ENCODE data around the gene IER5L.
A peak's percentile ranks its signal among the peaks of the same experiment; 100 is the strongest.
"Not testable (repeated sequence)": the region's sequence is repeated elsewhere in the genome, so short reads cannot be mapped to it uniquely, and the experiment has no call there.

IER5L gene

DNA sequence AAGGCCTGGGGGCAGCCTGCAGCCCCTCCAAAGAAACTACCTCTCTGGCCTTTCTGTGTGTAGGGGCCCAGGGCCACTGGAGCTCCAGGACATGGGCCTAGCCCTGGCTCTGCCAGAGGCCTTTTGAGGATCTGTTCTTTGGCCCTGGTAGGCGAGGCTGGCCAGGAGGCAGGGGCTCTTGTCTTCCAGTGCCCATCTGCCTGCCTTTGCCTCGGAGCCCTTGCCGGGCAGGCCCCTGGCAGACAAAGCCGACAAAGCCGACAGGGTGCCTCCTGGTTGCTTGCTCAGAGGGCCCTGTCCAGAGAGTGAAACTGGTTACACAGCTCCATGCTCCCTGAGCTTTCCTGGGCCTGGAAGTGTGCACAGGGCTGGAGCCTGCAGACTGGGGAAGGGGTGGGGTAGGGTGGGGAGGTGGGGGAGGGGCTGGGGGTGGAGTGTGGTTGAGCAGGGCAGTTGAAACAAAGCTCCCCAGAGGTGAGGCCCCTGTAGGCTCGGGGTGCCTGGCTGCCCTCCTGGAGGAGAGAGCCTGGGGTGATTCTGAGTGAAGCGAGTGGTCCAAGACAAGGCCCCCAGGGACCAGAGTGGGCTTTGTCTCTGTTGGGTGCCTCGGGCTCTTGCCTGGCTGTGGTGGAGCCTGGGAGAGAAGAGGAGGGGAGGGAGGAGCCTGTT lies 37.5 kb downstream of the IER5L start:
- intact Hi-C loops (cut with micrococcal nuclease): loop anchor here (5.0 kb wide), 1 partner anchor 37 kb away; the partner anchor contains the start of gene IER5L
- Mint-ChIP-seq H3K27ac (peak overlapping the region; percentile 96), H3K36me3 (ENCODE audit: low read depth) (peaks cover 71% of the 10 kb centered on the region), H3K27me3 (no peaks in the 10 kb centered on the region), H3K4me3 (peak overlapping the region; percentile 77), H3K4me1 (ENCODE audit: low read depth) (peaks cover 59% of the 10 kb centered on the region), H3K9me3 (no peaks in the 10 kb centered on the region)

DNA sequence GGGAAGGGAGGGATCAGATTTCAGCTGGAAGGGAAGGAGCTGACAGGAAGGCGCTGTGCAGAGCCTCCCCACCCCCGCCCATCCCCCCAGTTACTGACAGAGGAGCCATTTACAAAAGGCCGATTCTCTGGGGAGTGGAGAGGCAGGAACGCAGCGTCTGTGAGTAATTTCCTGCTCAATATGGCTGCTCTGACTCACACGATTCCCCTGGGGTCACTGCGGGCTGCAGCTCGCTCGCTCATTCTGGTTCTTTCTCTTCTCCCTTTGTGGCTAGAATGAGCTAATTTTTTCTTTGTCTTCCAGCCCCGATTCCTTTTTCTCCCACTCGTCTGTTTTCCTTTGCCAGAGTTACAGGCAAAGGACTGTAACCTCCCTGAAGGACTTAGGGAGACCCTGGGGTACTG lies 38.1 kb downstream of the IER5L start:
- H3K4me3 Mint-ChIP-seq: peak overlapping the region; percentile 77
- intact Hi-C loops (cut with micrococcal nuclease): loop anchor here (1.0 to 10.0 kb wide), 4 partner anchors 37 to 645 kb away; partner anchors contain the start of gene IER5L
- no peaks in the 10 kb centered on the region for H3K27me3 Mint-ChIP-seq
- peaks cover 59% of the 10 kb centered on the region for H3K4me1 Mint-ChIP-seq (ENCODE audit: low read depth)
- peaks cover 71% of the 10 kb centered on the region for H3K36me3 Mint-ChIP-seq (ENCODE audit: low read depth)
- H3K27ac Mint-ChIP-seq: peak overlapping the region; percentile 96
- H3K9me3 Mint-ChIP-seq: no peaks in the 10 kb centered on the region

DNA sequence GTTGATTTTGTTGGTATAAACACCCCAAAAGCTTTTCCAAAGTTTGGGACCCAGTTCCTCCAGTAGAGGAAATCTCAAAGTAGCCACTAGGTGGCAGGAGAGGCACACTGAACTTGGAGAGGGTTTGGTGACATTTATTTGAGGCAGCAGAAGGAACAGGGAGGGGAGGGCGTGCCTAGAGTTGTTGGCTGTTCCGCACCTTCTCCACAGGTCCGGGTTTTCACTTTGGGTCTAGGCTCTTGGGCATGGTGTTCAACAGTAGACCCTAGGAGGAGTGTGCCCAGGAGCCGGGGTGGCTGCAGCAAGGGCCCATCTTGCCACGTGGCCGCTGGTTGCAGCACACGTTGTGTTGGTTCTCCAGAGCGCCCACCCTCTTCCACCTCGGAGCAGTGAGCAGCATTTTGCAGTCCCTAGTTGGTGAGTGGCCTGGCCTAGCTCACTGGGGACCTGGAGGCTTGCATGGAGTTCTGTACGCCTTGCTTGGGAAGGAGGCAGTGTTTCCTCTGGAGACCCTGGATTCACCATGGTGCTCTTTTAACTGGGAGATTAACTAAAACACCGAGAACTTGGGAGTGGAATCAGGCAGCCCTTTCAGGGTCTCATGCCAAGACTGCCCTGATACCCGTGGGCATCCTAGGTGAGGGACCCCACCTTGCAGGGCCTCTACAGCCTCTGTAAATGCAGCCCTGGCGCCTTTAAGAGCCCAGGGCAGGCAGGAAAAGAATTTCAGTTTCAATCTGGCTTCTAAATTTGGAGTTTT lies 38.6 kb downstream of the IER5L start:
- H3K9me3 Mint-ChIP-seq: no peaks in the 10 kb centered on the region
- H3K27ac Mint-ChIP-seq: peak overlapping the region; percentile 96
- H3K4me3 Mint-ChIP-seq: peak overlapping the region; percentile 77
- intact Hi-C loops (cut with micrococcal nuclease): loop anchor here (1.0 to 10.0 kb wide), 3 partner anchors 471 to 645 kb away; no protein-coding TSS in a partner anchor
- H3K27me3 Mint-ChIP-seq: no peaks in the 10 kb centered on the region
- H3K4me1 Mint-ChIP-seq (ENCODE audit: low read depth): peaks cover 59% of the 10 kb centered on the region
- peaks cover 71% of the 10 kb centered on the region for H3K36me3 Mint-ChIP-seq (ENCODE audit: low read depth)

DNA sequence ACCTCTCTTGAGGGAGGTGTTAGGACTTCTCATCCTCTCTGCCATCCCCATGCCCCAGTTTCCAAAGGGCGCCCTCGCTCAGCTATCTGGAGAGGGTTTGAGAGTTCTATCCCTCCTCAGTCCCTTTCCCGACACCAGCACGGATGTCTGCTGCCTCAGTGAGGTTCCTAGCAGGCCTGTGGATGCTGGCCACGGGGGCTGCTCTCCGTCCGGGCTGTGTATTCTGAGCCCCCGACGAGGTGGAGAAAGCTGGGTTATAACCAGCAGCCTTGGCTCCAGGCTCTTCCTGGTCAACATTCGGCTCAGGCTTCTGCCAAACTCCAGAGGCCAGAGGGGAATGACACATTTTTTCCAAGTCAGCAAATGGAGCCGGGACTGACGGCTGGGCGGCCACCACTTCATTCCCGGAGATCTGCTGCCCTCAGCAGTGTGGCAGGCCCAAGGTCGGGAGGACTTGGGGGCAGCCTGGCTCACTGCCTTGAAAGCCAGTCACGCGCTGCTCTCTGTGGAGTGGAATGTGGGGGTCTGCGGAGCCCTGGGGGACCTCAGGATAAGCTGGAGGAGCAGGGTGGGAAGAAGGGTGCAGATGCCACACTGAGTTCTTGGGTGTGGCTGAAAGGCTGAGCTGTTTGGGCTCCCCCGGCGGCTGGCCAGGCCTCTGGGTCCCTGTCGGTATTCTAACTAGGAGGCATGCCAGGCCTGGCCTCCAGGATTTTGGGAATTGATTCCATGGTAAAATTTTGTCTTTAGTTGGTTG lies 39.4 kb downstream of the IER5L start:
- H3K27me3 Mint-ChIP-seq: no peaks in the 10 kb centered on the region
- H3K9me3 Mint-ChIP-seq: no peaks in the 10 kb centered on the region
- H3K27ac Mint-ChIP-seq: peak overlapping the region; percentile 96
- peak overlapping the region; percentile 77 for H3K4me3 Mint-ChIP-seq
- H3K4me1 Mint-ChIP-seq (ENCODE audit: low read depth): peaks cover 55% of the 10 kb centered on the region
- peaks cover 71% of the 10 kb centered on the region for H3K36me3 Mint-ChIP-seq (ENCODE audit: low read depth)
- intact Hi-C loops (cut with micrococcal nuclease): loop anchor here (1.0 to 10.0 kb wide), 3 partner anchors 472 to 646 kb away; no protein-coding TSS in a partner anchor

DNA sequence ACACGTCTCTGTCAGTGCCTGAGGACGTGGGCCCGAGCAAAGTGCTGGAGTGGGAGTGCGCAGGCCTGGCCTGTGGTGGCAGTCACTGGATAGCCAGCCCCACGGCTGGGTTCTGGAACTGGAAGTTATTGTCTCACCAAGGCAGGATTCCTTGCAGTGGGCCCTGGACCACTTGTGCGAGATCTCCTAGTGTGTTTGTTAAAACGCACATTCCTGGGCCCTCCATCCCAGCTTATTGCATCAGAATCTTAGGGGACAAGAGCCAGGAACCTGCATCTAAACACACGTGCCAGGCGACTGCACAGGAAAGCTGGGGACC lies 40.0 kb downstream of the IER5L start:
- Mint-ChIP-seq H3K4me1 (ENCODE audit: low read depth) (peaks cover 49% of the 10 kb centered on the region), H3K36me3 (ENCODE audit: low read depth) (peaks cover 71% of the 10 kb centered on the region), H3K27ac (no peak overlapping the region), H3K9me3 (no peaks in the 10 kb centered on the region), H3K4me3 (no peak overlapping the region), H3K27me3 (no peaks in the 10 kb centered on the region)
- intact Hi-C loops (cut with micrococcal nuclease): loop anchor here (10.0 kb wide), 1 partner anchor 647 kb away; no protein-coding TSS in a partner anchor

DNA sequence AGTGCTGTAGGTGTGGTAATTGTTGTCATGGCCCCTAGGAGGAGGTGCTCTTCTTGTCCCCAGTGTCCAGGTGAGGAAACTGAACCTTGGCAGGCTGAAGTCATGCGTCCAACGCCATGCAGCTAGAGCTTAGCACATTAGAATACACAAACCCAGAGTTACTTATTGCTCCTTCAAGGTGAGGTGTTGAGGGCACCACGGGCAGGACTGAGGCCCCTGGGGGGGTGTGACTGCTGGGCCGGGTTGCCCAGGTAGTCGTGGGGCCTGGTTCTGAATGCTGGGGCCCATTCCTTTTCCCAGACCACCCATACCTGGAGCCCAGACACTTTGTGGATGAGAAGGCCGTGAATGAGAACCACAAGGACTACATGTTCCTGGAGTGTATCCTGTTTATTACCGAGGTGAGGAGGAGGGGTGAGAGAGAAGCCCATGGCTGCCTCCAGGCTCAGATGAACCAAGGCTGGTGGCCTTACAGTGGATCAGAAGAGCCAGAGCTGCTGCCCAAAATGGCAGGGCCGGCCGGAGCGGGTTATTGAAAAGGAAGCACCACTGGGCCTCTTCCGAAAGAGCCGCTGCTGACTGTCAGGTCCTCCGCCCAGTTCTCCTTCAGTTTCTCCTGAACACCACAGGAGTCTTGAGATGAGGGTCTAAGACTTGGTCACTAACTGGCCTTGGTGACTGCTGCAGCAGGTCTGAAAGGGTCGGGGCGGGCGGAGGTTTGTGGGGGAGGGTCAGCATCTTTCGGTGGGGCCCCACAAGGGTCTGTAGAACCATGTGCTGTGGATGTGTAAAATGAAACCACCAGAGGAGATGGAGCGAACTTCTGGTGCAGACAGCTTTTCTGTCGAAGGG lies 40.5 kb downstream of the IER5L start:
- Mint-ChIP-seq H3K27ac (peak overlapping the region; percentile 12), H3K9me3 (no peaks in the 10 kb centered on the region), H3K27me3 (no peaks in the 10 kb centered on the region), H3K36me3 (ENCODE audit: low read depth) (peaks cover 71% of the 10 kb centered on the region), H3K4me3 (no peak overlapping the region), H3K4me1 (ENCODE audit: low read depth) (peaks cover 43% of the 10 kb centered on the region)
- intact Hi-C loops (cut with micrococcal nuclease): loop anchor here (10.0 kb wide), 1 partner anchor 647 kb away; no protein-coding TSS in a partner anchor

DNA sequence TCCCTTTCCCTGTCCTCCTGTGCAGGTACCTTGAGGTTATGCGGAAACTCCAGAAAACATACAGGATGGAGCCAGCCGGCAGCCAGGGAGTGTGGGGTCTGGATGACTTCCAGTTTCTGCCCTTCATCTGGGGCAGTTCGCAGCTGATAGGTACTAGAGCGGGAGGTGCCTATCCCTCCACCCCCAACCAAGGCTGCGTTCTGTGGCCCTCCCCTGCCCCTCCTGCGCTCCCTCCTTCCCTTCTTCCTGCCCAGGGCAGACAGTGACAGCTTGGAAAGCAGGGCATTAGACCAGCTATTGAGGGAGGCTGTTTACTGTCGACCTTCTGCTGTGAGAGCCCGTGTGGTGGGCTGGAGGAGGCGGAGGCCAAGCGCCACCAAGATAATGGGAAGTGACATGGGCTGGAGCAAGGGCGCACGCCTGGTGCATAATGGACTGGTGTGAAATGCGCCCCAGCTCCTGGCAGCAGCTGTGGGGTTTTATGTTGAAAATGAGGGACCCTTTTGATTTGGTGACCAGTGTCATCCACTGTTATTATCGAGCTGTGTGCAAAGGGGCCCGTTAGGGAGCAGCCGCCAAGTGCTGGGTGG lies 41.5 kb downstream of the IER5L start:
- Mint-ChIP-seq H3K27ac (no peak overlapping the region), H3K36me3 (ENCODE audit: low read depth) (peaks cover 75% of the 10 kb centered on the region), H3K9me3 (no peaks in the 10 kb centered on the region), H3K27me3 (no peaks in the 10 kb centered on the region), H3K4me1 (ENCODE audit: low read depth) (peaks cover 39% of the 10 kb centered on the region), H3K4me3 (no peak overlapping the region)
- intact Hi-C loops (cut with micrococcal nuclease): loop anchor here (10.0 kb wide), 1 partner anchor 648 kb away; no protein-coding TSS in a partner anchor

DNA sequence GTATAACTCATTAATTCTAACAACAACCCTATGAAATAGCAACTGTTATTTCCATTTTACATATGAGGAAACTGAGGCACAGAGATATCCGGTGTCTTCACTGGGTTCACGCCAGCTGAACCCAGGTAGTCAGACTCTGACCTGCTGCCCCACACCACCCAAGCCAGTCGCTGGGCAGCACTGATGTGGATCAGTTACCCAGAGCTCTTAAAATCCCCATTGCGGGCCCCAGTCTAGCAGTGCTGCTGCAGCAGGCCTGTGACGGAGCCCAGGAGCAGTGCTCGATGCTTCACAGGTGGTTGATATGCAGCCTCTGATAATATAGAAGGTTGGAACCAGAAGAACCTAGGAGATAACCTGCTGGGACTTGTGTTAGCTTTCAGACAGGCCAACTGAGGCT lies 42.6 kb downstream of the IER5L start:
- intact Hi-C loops (cut with micrococcal nuclease): loop anchor here (10.0 kb wide), 1 partner anchor 649 kb away; no protein-coding TSS in a partner anchor
- Mint-ChIP-seq H3K36me3 (ENCODE audit: low read depth) (peaks cover 86% of the 10 kb centered on the region), H3K4me3 (no peak overlapping the region), H3K27me3 (no peaks in the 10 kb centered on the region), H3K27ac (no peak overlapping the region), H3K4me1 (ENCODE audit: low read depth) (peaks cover 30% of the 10 kb centered on the region), H3K9me3 (no peaks in the 10 kb centered on the region)

DNA sequence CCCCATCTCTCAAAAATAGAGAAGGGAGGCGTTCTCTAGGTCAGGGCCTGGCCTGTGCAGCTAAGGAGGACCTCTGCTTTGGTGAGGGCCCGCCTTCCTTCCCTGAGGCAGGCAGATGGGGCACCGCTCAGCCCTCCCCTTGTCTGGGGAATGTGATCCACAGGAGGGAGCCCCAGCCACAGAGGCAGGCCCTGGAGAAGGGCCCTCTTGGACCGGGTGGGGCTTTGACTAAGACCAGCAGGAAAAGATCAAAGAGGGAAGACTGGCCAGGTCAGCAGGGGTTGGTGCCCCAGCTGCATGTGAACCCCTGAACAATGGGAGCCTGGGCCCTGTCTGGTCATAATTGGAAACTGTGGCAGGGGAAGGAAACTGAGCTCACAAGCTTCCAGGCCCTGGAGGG lies 45.0 kb downstream of the IER5L start:
- no peaks in the 10 kb centered on the region for H3K27me3 Mint-ChIP-seq
- no peaks in the 10 kb centered on the region for H3K9me3 Mint-ChIP-seq
- intact Hi-C loops (cut with micrococcal nuclease): loop anchor here (10.0 kb wide), 1 partner anchor 652 kb away; no protein-coding TSS in a partner anchor
- H3K27ac Mint-ChIP-seq: no peak overlapping the region
- H3K36me3 Mint-ChIP-seq (ENCODE audit: low read depth): peaks cover 100% of the 10 kb centered on the region
- H3K4me1 Mint-ChIP-seq (ENCODE audit: low read depth): peaks cover 8% of the 10 kb centered on the region
- H3K4me3 Mint-ChIP-seq: no peak overlapping the region

DNA sequence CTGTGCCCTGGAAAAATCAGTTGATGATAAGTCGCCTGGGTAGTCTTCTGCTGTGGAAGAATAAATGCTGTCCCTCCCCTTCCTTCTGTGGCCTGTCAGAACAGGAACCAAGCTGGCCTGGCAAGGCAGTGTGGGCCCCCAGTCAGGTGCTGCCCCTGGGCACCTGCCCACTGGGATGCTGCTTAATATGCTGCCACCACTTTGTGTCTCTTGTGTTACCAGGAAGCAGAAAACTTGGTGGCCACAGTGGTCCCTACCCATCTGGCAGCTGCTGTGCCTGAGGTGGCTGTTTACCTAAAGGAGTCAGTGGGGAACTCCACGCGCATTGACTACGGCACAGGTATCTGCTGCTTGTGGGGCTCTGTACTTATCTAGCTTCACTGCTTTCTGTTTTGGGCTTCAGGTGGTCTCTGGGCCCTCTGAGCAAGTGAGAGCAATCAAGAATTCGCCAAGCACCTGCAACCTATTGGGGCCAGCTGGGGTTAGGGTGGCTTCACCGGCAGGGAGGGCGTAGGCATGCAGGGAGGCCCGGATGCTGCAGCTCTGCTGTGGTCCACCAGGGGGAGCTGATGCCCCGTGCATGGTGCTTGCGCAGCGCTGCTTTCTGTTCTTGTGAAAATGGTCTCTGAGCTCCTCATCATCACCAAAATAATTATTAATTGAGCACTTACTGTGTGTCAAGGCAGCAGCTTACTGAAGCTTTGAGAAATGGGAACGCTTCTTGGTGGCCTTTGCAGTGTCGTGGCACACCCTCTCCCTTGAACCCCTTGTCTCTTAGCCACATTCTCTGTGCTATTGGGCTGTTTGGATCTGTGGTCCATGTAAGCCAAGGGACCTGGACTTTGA lies 46.5 kb downstream of the IER5L start:
- Mint-ChIP-seq H3K36me3 (ENCODE audit: low read depth) (peaks cover 100% of the 10 kb centered on the region), H3K9me3 (no peaks in the 10 kb centered on the region), H3K4me3 (no peak overlapping the region), H3K27me3 (no peaks in the 10 kb centered on the region), H3K4me1 (ENCODE audit: low read depth) (peaks cover 8% of the 10 kb centered on the region), H3K27ac (no peak overlapping the region)
- intact Hi-C loops (cut with micrococcal nuclease): loop anchor here (2.0 to 10.0 kb wide), 2 partner anchors 479 to 653 kb away; no protein-coding TSS in a partner anchor

DNA sequence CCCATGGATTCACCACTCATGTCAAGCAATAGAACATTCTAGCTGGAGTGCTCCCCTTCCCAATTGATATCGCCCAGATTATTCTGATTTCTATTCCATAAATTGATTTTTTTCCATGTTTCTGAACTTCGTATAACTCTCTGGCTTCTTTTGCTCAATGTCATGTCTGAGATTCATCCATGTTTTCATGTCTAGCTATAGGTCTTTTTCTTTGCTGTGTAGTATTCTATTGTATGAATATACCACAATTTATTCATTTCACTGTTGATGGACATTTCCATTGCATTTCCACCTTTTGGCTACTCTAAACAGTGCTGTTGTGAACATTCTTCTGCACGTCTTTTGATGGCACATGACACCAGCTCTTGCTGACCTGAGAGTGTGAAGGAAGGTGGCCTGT lies 47.3 kb downstream of the IER5L start:
- Mint-ChIP-seq H3K27me3 (no peaks in the 10 kb centered on the region), H3K4me3 (no peak overlapping the region), H3K27ac (no peak overlapping the region), H3K9me3 (no peaks in the 10 kb centered on the region), H3K36me3 (ENCODE audit: low read depth) (peaks cover 100% of the 10 kb centered on the region), H3K4me1 (ENCODE audit: low read depth) (peaks cover 8% of the 10 kb centered on the region)
- intact Hi-C loops (cut with micrococcal nuclease): loop anchor here (2.0 to 10.0 kb wide), 2 partner anchors 480 to 654 kb away; no protein-coding TSS in a partner anchor

DNA sequence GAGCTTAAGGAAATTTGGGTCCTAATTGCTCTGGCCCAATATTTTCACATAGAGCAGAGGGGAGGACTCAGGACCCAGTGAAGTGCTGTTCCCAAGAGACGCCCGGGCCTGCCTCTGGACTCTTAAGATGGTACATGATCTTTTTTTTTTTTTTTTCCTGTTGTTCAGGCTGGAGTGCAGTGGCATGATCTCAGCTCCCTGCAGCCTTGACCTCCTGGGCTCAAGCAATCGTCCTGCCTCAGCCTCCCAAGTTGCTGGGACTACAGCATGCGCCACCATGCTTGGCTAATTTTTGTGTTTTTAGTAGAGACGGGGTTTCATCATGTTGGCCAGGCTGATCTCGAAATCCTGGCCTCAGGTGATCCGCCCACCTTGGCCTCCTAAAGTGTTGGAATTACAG lies 47.8 kb downstream of the IER5L start:
- H3K36me3 Mint-ChIP-seq (ENCODE audit: low read depth): peaks cover 100% of the 10 kb centered on the region
- not testable (repeated sequence) for H3K27me3 Mint-ChIP-seq; H3K4me3 Mint-ChIP-seq; H3K9me3 Mint-ChIP-seq; H3K4me1 Mint-ChIP-seq (ENCODE audit: low read depth); H3K27ac Mint-ChIP-seq
- intact Hi-C loops (cut with micrococcal nuclease): loop anchor here (2.0 to 10.0 kb wide), 2 partner anchors 481 to 655 kb away; no protein-coding TSS in a partner anchor

Measured in dendritic cell treated with granulocyte-macrophage colony-stimulating factor and Interleukin-4, amounts not matched to agents 40 ng/mL and 50 ng/mL, for 4 days (primary cell).